ENCODE results near the gene SPATA16.

- TF ChIP-seq CTCF (IDR thresholded peaks at IDR 0.05; ENCODE audit: low read depth, low read length, poor library complexity, severe bottlenecking) (no peak), EZH2phosphoT487 (IDR thresholded peaks at IDR 0.05; ENCODE audit: borderline replicate concordance, low read length) (no peak)
Observed at GRCh38 chr3:173066044-173067004, 74.7 kb downstream of the SPATA16 start.

Data from DOHH2 (cell line).